Gastrocnemius medialis (tissue), 4 donors: ENCODE results near the gene DCUN1D3.

Source experiments
- CTCF ChIP-seq, 5 experiments: fragments of 450-650 bp in 3 of 5; fragments of 200-600 bp in 2 of 5; sonication (generic) in 2 of 5; IDR thresholded peaks in 4 of 5; conservative IDR thresholded peaks in 1 of 5; 1 replicate in 4 of 5; 2 replicates in 1 of 5; pipeline ENCODE4 v1.5.1; 2016 to 2019; ENCODE audit warnings: antibody characterized with exemption in 5 of 5, mild to moderate bottlenecking in 3 of 5, moderate library complexity in 3 of 5
- POLR2A ChIP-seq, 2 donors: fragments of 450-650 bp; IDR thresholded peaks; one replicate each; pipeline ENCODE4 v1.6.1; 2017; ENCODE audit warnings: antibody characterized with exemption in 2 of 2, mild to moderate bottlenecking in 2 of 2, moderate library complexity in 2 of 2

GRCh38 chr16:20838240-20838639, 61.9 kb downstream of the DCUN1D3 start:
- no peak for TF ChIP-seq CTCF (IDR thresholded peaks at IDR 0.05 in 4 of 5, conservative IDR thresholded peaks at IDR 0.05 in 1 of 5)
- TF ChIP-seq POLR2A (IDR thresholded peaks at IDR 0.05): no peak
